Activated naive CD8-positive, alpha-beta T cell treated with anti-CD3 and anti-CD28 coated beads for 36 hours (primary cell): ENCODE data around the gene MCHR2. TPM values are rescaled to one million over a fixed set of nuclear protein-coding genes. Genes with fewer than 3 reads are reported as not detected.

ENCODE experiments used
- DNase-seq: peaks from one replicate; pipeline ENCODE4 v3.0.0; 2021
- H3K27ac Mint-ChIP-seq: one replicate; pipeline ENCODE4 v1.8.0; 2022; ENCODE audit warnings: mild to moderate bottlenecking, moderate library complexity, mixed read lengths
- H3K27me3 Mint-ChIP-seq: one replicate; pipeline ENCODE4 v1.8.0; 2022; ENCODE audit warnings: mild to moderate bottlenecking, mixed read lengths
- H3K36me3 Mint-ChIP-seq: one replicate; pipeline ENCODE4 v1.8.0; 2021; ENCODE audit warnings: mild to moderate bottlenecking, mixed read lengths
- H3K4me1 Mint-ChIP-seq: one replicate; pipeline ENCODE4 v1.8.0; 2021; ENCODE audit warnings: mixed read lengths
- H3K4me3 Mint-ChIP-seq: one replicate; pipeline ENCODE4 v1.8.0; 2022; ENCODE audit warnings: mild to moderate bottlenecking, moderate library complexity, mixed read lengths
- H3K9me3 Mint-ChIP-seq: one replicate; pipeline ENCODE4 v1.8.0; 2022; ENCODE audit warnings: mixed read lengths
- total RNA-seq, 2 experiments: library from RNA; stranded (reverse); gene quantifications; one replicate each; pipeline ENCODE4 v1.2.3, GENCODE V29; 2021

The MCHR2 gene
- total RNA-seq, 2 experiments from 2014 or later: not detected

GRCh38 chr6:99871641-99872040 lies 122.4 kb downstream of the MCHR2 start:
- no peak for DNase-seq
- Mint-ChIP-seq H3K27me3 (peaks cover 36% of the 10 kb centered on the region), H3K36me3 (no peaks in the 10 kb centered on the region), H3K4me1 (peaks cover 3% of the 10 kb centered on the region), H3K9me3 (no peaks in the 10 kb centered on the region), H3K4me3 (no peak overlapping the region), H3K27ac (no peak overlapping the region)
